Measurements from ENCODE around the gene FAM187B.

The FAM187B gene

DNA sequence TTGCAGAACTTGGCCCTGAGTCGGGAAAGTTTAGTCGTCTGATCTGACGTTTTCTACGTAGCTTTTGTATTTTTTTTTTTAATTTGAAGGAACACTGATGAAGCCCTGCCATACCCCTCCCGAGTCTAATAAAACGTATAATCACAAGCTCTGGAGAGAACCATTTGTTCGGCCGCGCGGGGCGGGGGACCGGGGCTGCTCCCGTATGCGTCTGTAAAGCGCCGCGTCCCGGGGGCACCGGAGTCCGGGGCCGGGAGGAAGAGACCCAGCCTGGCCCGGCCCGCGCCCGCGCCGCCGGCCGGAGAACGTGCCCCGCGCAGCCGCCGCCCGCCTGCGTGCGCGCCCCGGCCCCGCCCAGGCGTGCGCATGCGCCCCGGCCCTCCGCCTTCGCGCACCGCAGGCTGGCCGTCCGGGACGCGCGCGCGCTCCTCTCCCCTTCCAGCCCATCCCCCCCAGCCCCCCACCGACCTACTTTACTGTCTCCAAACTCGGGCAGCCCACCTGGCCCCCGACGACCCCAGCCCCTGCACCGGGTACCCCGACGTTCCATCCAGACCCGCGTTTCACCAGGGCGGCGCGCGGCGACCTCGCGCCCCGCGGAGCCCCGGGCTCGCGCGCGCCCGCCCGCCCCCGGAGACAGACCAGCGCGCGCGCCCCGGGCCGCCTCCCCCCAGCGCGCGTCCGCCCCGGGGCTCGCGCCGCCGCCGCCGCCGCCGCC is 39.4 kb upstream of the FAM187B start:
- WGBS (ENCODE audit: extremely low coverage, insufficient coverage, low lambda C conversion rate): no CpG with 5 or more reads among the region's 100 CpGs
- H2AK5ac ChIP-seq (ENCODE audit: low read length): no peak overlapping the region
- H3K79me2 ChIP-seq (ENCODE audit: control insufficient read depth, insufficient read depth, low read length): peaks cover 3% of the 10 kb centered on the region
- peaks cover 2% of the 10 kb centered on the region for H3K4me1 ChIP-seq (ENCODE audit: control insufficient read depth, low read depth, low read length)
- peak overlapping the region; percentile 67 for H3K4me2 ChIP-seq (ENCODE audit: low read length)
- peak overlapping the region; percentile 77 for H3K18ac ChIP-seq (ENCODE audit: low read length)
- H3K9ac ChIP-seq (ENCODE audit: low read length): peak overlapping the region; percentile 89
- H2BK5ac ChIP-seq (ENCODE audit: low read length): no peak overlapping the region
- H3K79me1 ChIP-seq (ENCODE audit: low read length): peaks cover 11% of the 10 kb centered on the region
- peak overlapping the region; percentile 95 for H3K56ac ChIP-seq (ENCODE audit: low read length)
- H3K36me3 ChIP-seq (ENCODE audit: control insufficient read depth, insufficient read depth, low read length): peaks cover 18% of the 10 kb centered on the region
- no peak overlapping the region for H3K23ac ChIP-seq (ENCODE audit: low read length)
- peak overlapping the region; percentile 95 for H3K27ac ChIP-seq (ENCODE audit: low read depth, low read length)
- H3K4me3 ChIP-seq (ENCODE audit: low read length): peak overlapping the region; percentile 55
- peak overlapping the region; percentile 84 for H3K4ac ChIP-seq (ENCODE audit: low read depth, low read length)
- no peak overlapping the region for H4K5ac ChIP-seq (ENCODE audit: low read length)
- no peak overlapping the region for H2BK15ac ChIP-seq (replicated peaks; ENCODE audit: low read depth)
- peak; percentile 68 for DNase-seq
- no peak overlapping the region for H2BK120ac ChIP-seq (ENCODE audit: low read depth, low read length)
- no peak overlapping the region for H4K8ac ChIP-seq (ENCODE audit: low read depth, low read length)
- no peaks in the 10 kb centered on the region for H3K27me3 ChIP-seq (ENCODE audit: insufficient read depth, low read length, poor library complexity)

DNA sequence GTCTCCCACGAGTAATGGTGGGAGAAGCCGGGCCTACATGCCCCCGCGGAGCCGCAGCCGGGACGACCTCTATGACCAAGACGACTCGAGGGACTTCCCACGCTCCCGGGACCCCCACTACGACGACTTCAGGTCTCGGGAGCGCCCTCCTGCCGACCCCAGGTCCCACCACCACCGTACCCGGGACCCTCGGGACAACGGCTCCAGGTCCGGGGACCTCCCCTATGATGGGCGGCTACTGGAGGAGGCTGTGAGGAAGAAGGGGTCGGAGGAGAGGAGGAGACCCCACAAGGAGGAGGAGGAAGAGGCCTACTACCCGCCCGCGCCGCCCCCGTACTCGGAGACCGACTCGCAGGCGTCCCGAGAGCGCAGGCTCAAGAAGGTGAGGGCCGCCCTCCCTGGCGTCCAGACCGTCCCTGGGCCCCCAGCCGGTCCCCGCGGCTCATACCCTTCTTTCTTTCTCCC is 38.8 kb upstream of the FAM187B start:
- H3K4me1 ChIP-seq (ENCODE audit: control insufficient read depth, low read depth, low read length): peaks cover 2% of the 10 kb centered on the region
- whole genome bisulfite sequencing (ENCODE audit: extremely low coverage, insufficient coverage, low lambda C conversion rate): no CpG with 5 or more reads among the region's 40 CpGs
- peaks cover 18% of the 10 kb centered on the region for H3K36me3 ChIP-seq (ENCODE audit: control insufficient read depth, insufficient read depth, low read length)
- H4K8ac ChIP-seq (ENCODE audit: low read depth, low read length): no peak overlapping the region
- H2BK15ac ChIP-seq (replicated peaks; ENCODE audit: low read depth): no peak overlapping the region
- peak overlapping the region; percentile 84 for H3K4ac ChIP-seq (ENCODE audit: low read depth, low read length)
- H2BK5ac ChIP-seq (ENCODE audit: low read length): peak overlapping the region; percentile 4
- no peaks in the 10 kb centered on the region for H3K27me3 ChIP-seq (ENCODE audit: insufficient read depth, low read length, poor library complexity)
- peak overlapping the region; percentile 84 for H3K27ac ChIP-seq (ENCODE audit: low read depth, low read length)
- peak overlapping the region; percentile 89 for H3K9ac ChIP-seq (ENCODE audit: low read length)
- H2AK5ac ChIP-seq (ENCODE audit: low read length): no peak overlapping the region
- peak overlapping the region; percentile 67 for H3K4me2 ChIP-seq (ENCODE audit: low read length)
- DNase-seq: peak; percentile 13
- H2BK120ac ChIP-seq (ENCODE audit: low read depth, low read length): no peak overlapping the region
- peaks cover 11% of the 10 kb centered on the region for H3K79me1 ChIP-seq (ENCODE audit: low read length)
- peak overlapping the region; percentile 95 for H3K56ac ChIP-seq (ENCODE audit: low read length)
- peaks cover 3% of the 10 kb centered on the region for H3K79me2 ChIP-seq (ENCODE audit: control insufficient read depth, insufficient read depth, low read length)
- no peak overlapping the region for H3K23ac ChIP-seq (ENCODE audit: low read length)
- H3K18ac ChIP-seq (ENCODE audit: low read length): peak overlapping the region; percentile 44
- peak overlapping the region; percentile 55 for H3K4me3 ChIP-seq (ENCODE audit: low read length)
- no peak overlapping the region for H4K5ac ChIP-seq (ENCODE audit: low read length)

DNA sequence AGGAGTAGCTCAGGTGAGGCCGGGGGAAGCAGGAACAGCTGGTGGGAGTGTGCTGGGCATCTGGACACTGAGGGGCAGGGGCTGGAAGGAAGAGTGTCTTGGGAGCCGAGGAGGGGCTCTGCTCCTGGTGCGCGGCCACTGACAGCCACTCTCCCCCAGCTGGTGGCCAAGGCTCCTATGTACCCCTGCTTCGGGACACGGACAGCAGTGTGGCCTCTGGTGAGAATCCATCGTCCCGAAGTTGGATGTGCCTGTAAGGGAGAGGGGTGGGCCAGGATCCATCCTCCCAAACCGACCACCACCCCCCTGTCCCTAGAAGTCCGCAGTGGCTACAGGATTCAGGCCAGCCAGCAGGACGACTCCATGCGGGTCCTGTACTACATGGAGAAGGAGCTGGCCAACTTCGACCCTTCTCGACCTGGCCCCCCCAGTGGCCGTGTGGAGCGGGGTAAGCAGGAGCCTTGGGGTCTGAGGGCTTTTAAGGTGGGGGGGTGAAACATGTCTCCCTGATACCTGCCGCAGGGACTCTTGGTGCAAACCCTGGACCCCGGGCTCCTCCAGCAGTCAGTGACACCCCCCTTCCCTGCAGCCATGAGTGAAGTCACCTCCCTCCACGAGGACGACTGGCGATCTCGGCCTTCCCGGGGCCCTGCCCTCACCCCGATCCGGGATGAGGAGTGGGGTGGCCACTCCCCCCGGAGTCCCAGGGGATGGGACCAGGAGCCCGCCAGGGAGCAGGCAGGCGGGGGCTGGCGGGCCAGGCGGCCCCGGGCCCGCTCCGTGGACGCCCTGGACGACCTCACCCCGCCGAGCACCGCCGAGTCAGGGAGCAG is 38.2 kb upstream of the FAM187B start:
- Histone ChIP-seq H2BK15ac (replicated peaks; ENCODE audit: low read depth) (no peak overlapping the region), H2BK5ac (ENCODE audit: low read length) (no peak overlapping the region), H3K18ac (ENCODE audit: low read length) (no peak overlapping the region), H2AK5ac (ENCODE audit: low read length) (no peak overlapping the region), H3K27ac (ENCODE audit: low read depth, low read length) (peak overlapping the region; percentile 84), H3K4me3 (ENCODE audit: low read length) (no peak overlapping the region), H3K79me1 (ENCODE audit: low read length) (peaks cover 11% of the 10 kb centered on the region), H3K79me2 (ENCODE audit: control insufficient read depth, insufficient read depth, low read length) (peaks cover 3% of the 10 kb centered on the region), H3K27me3 (ENCODE audit: insufficient read depth, low read length, poor library complexity) (no peaks in the 10 kb centered on the region), H3K4ac (ENCODE audit: low read depth, low read length) (no peak overlapping the region), H3K56ac (ENCODE audit: low read length) (peak overlapping the region; percentile 95), H4K5ac (ENCODE audit: low read length) (no peak overlapping the region), H3K23ac (ENCODE audit: low read length) (no peak overlapping the region), H2BK120ac (ENCODE audit: low read depth, low read length) (no peak overlapping the region), H3K36me3 (ENCODE audit: control insufficient read depth, insufficient read depth, low read length) (peaks cover 18% of the 10 kb centered on the region), H3K4me2 (ENCODE audit: low read length) (no peak overlapping the region), H3K4me1 (ENCODE audit: control insufficient read depth, low read depth, low read length) (peaks cover 2% of the 10 kb centered on the region), H3K9ac (ENCODE audit: low read length) (peak overlapping the region; percentile 89), H4K8ac (ENCODE audit: low read depth, low read length) (no peak overlapping the region)
- no CpG with 5 or more reads among the region's 39 CpGs for WGBS (ENCODE audit: extremely low coverage, insufficient coverage, low lambda C conversion rate)
- no peak for DNase-seq

DNA sequence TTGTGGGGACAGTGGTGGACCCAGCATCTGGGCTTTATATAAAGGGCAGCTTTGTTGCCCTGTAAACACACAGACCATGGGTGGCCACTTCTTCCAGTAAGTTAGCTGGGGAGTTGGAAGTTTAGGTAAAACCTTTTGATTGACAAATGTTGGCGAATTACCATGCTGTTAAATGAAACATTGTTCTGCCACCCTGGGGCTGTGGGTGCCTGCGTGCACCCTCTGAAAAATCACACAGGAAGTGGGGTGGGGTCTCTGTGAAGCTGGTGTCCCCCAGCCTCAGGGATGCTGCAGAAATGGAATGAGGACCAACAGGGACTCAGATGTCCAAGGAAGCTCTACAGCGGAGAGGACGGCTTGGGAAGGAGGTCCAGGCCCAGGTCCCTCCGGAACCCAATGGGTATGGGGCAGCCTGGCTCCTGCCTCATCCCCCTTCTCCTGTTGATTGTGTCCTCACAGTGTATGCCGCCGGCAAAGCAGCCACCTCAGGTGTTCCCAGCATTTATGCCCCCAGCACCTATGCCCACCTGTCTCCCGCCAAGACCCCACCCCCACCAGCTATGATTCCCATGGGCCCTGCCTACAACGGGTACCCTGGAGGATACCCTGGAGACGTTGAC is 37.5 kb upstream of the FAM187B start:
- Histone ChIP-seq H3K18ac (ENCODE audit: low read length) (no peak overlapping the region), H3K23ac (ENCODE audit: low read length) (no peak overlapping the region), H3K9ac (ENCODE audit: low read length) (no peak overlapping the region), H4K8ac (ENCODE audit: low read depth, low read length) (no peak overlapping the region), H2BK15ac (replicated peaks; ENCODE audit: low read depth) (no peak overlapping the region), H3K36me3 (ENCODE audit: control insufficient read depth, insufficient read depth, low read length) (peaks cover 15% of the 10 kb centered on the region), H3K56ac (ENCODE audit: low read length) (no peak overlapping the region), H3K27me3 (ENCODE audit: insufficient read depth, low read length, poor library complexity) (no peaks in the 10 kb centered on the region), H3K4me3 (ENCODE audit: low read length) (no peak overlapping the region), H2AK5ac (ENCODE audit: low read length) (no peak overlapping the region), H3K4me2 (ENCODE audit: low read length) (no peak overlapping the region), H2BK5ac (ENCODE audit: low read length) (no peak overlapping the region), H2BK120ac (ENCODE audit: low read depth, low read length) (no peak overlapping the region), H3K79me2 (ENCODE audit: control insufficient read depth, insufficient read depth, low read length) (peaks cover 3% of the 10 kb centered on the region), H3K4me1 (ENCODE audit: control insufficient read depth, low read depth, low read length) (peaks cover 2% of the 10 kb centered on the region), H3K4ac (ENCODE audit: low read depth, low read length) (no peak overlapping the region), H3K79me1 (ENCODE audit: low read length) (peaks cover 7% of the 10 kb centered on the region), H3K27ac (ENCODE audit: low read depth, low read length) (no peak overlapping the region), H4K5ac (ENCODE audit: low read length) (no peak overlapping the region)
- no CpG with 5 or more reads among the region's 10 CpGs for WGBS (ENCODE audit: extremely low coverage, insufficient coverage, low lambda C conversion rate)
- no peak for DNase-seq

DNA sequence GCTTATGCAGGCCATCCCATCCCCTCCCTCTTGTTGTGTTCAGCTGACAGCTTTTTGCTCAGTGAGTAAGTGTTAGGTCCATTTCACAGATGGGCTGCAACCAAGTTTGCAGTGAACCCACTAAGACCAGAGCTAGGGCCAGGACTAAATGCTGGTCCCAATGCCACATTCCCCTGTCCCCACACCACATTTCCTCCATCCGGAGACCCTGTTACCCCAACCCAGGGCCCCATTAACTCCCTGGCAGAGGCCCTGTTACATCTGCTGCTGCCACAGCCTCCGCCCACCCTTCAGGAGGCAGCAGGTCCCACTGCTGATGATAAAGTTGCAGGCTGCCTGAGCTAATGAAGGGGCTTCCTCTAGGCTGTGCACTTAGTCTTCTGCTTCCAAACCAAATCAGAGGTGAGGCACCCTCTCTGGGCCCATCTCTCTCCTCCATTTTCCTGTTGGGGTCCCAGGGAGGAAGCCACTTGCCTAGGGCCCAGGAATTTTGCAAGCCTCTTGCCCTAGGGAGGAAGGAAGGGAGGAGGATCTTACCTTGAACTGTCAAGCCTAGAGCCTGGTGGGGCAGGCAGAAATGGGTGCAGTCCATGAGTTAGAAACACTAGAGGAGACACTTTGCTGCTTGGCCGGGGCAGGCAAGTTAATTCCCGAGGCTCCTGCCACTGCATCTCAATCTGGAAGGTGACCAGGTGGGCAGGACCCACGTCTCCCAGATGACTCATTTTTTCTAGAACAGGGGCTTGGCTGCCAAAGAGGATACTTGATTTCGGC is 36.8 kb upstream of the FAM187B start:
- H3K36me3 ChIP-seq (ENCODE audit: control insufficient read depth, insufficient read depth, low read length): peaks cover 15% of the 10 kb centered on the region
- H3K23ac ChIP-seq (ENCODE audit: low read length): no peak overlapping the region
- H3K27me3 ChIP-seq (ENCODE audit: insufficient read depth, low read length, poor library complexity): no peaks in the 10 kb centered on the region
- H3K4ac ChIP-seq (ENCODE audit: low read depth, low read length): no peak overlapping the region
- no peak for DNase-seq
- H3K18ac ChIP-seq (ENCODE audit: low read length): no peak overlapping the region
- peaks cover 3% of the 10 kb centered on the region for H3K79me2 ChIP-seq (ENCODE audit: control insufficient read depth, insufficient read depth, low read length)
- H2BK15ac ChIP-seq (replicated peaks; ENCODE audit: low read depth): no peak overlapping the region
- no peak overlapping the region for H3K9ac ChIP-seq (ENCODE audit: low read length)
- H4K5ac ChIP-seq (ENCODE audit: low read length): no peak overlapping the region
- H3K4me1 ChIP-seq (ENCODE audit: control insufficient read depth, low read depth, low read length): peaks cover 2% of the 10 kb centered on the region
- no peak overlapping the region for H2AK5ac ChIP-seq (ENCODE audit: low read length)
- no CpG with 5 or more reads among the region's 6 CpGs for WGBS (ENCODE audit: extremely low coverage, insufficient coverage, low lambda C conversion rate)
- H3K4me2 ChIP-seq (ENCODE audit: low read length): no peak overlapping the region
- no peak overlapping the region for H2BK120ac ChIP-seq (ENCODE audit: low read depth, low read length)
- H4K8ac ChIP-seq (ENCODE audit: low read depth, low read length): no peak overlapping the region
- no peak overlapping the region for H3K56ac ChIP-seq (ENCODE audit: low read length)
- H2BK5ac ChIP-seq (ENCODE audit: low read length): no peak overlapping the region
- H3K27ac ChIP-seq (ENCODE audit: low read depth, low read length): no peak overlapping the region
- no peak overlapping the region for H3K4me3 ChIP-seq (ENCODE audit: low read length)
- peaks cover 6% of the 10 kb centered on the region for H3K79me1 ChIP-seq (ENCODE audit: low read length)

All from mesendoderm (in vitro differentiated cells).